HEK293 (cell line): ENCODE results near the gene RECQL.

Experiments used
- GFI1B ChIP-seq: fragments of 450-650 bp; formaldehyde crosslinking; IDR thresholded peaks from 2 replicates; pipeline ENCODE4 v1.5.1; 2016; ENCODE audit warnings: missing biosample characterization, missing genetic modification characterization
- MZF1 ChIP-seq: fragments of 450-650 bp; formaldehyde crosslinking; IDR thresholded peaks from 2 replicates; pipeline ENCODE4 v1.5.1; 2017; ENCODE audit warnings: missing biosample characterization, missing genetic modification characterization, borderline replicate concordance
- REPIN1 ChIP-seq: fragments of 450-650 bp; formaldehyde crosslinking; IDR thresholded peaks from 2 replicates; pipeline ENCODE4 v1.5.1; 2017; ENCODE audit warnings: missing biosample characterization, missing genetic modification characterization, low read depth
- TCF7L2 ChIP-seq: IDR thresholded peaks from 2 replicates; pipeline ENCODE4 v1.6.1; 2011; ENCODE audit warnings: low read depth, mild to moderate bottlenecking, inconsistent platforms, low read length, moderate library complexity, borderline replicate concordance
- ZNF10 ChIP-seq: fragments of 450-650 bp; formaldehyde crosslinking; IDR thresholded peaks from 2 replicates; pipeline ENCODE4 v1.5.1; 2017; ENCODE audit warnings: missing biosample characterization, missing genetic modification characterization
- ZNF174 ChIP-seq: fragments of 450-650 bp; formaldehyde crosslinking; IDR thresholded peaks from 2 replicates; pipeline ENCODE4 v1.5.0; 2017; ENCODE audit warnings: missing biosample characterization, mild to moderate bottlenecking, missing genetic modification characterization
- ZNF221 ChIP-seq: fragments of 450-650 bp; formaldehyde crosslinking; IDR thresholded peaks from 2 replicates; pipeline ENCODE4 v1.5.1; 2017; ENCODE audit warnings: missing biosample characterization, missing genetic modification characterization, borderline replicate concordance
- ZNF23 ChIP-seq: fragments of 450-650 bp; formaldehyde crosslinking; IDR thresholded peaks from 2 replicates; pipeline ENCODE4 v1.5.1; 2016; ENCODE audit warnings: missing biosample characterization, missing genetic modification characterization, borderline replicate concordance
- ZNF335 ChIP-seq: fragments of 450-650 bp; formaldehyde crosslinking; conservative IDR thresholded peaks from 2 replicates; pipeline ENCODE4 v1.5.1; 2016; ENCODE audit warnings: missing biosample characterization, missing genetic modification characterization
- ZNF629 ChIP-seq: fragments of 450-650 bp; formaldehyde crosslinking; IDR thresholded peaks from 2 replicates; pipeline ENCODE4 v1.5.1; 2017; ENCODE audit warnings: missing biosample characterization, missing genetic modification characterization
- TF ChIP-seq, protein P1 (sequence below): fragments of 450-650 bp; formaldehyde crosslinking; IDR thresholded peaks from 2 replicates; pipeline ENCODE4 v1.5.1; 2016; ENCODE audit warnings: missing biosample characterization, missing genetic modification characterization
- TF ChIP-seq, protein P2 (sequence below): fragments of 450-650 bp; formaldehyde crosslinking; IDR thresholded peaks from 2 replicates; pipeline ENCODE4 v1.5.1; 2016; ENCODE audit warnings: missing biosample characterization, missing genetic modification characterization
- TF ChIP-seq, protein P3 (sequence below): fragments of 450-650 bp; formaldehyde crosslinking; IDR thresholded peaks from 2 replicates; pipeline ENCODE4 v1.5.1; 2016; ENCODE audit warnings: missing biosample characterization, missing genetic modification characterization
- TF ChIP-seq, protein P4 (sequence below): fragments of 450-650 bp; formaldehyde crosslinking; IDR thresholded peaks from 2 replicates; pipeline ENCODE4 v1.5.1; 2016; ENCODE audit warnings: missing biosample characterization, missing genetic modification characterization

DNA sequence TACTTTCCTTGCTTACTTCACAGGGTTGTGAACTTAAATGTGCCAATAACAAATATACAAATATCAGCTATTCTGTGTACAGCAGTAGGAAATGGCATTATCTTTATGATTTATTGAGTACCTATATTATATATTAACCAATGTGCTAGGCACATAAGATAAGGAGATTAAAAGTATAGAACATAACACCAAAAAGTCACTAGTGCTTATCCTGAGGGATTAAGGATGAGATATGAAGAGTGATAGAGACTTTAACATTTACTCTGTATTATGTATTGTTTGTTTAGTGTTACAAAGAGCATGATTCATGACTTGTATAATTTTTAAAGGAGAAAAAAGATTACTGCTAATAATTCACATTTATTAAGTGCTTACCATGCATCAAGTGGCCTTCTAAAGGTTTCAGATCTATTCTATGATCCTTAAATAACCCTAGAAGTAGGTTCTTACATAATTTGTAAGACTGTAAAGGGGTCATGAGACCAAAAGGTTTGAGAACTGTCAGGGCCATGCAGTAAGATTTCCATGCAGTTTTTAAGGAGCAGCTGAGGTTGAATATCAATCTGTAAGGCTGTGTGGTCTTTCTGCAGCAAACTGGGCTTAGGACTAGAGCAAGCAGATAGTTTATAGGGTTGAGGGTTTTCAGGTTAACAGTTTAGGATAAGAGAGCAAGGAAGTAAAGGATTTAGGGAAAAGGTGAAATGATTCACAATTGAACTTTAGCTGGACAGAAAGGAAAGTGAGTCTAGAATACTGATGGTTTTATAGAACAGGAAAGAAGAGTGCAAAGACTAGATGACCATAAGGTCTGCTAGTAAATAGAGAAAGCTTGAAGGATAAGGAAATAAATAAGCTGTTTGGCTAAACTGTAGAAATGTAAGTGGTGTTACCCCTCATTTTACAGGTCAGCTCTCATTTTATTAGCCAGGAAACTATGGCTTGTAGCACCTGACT is 57.0 kb downstream of the RECQL start:
- TF ChIP-seq, protein P1, sequence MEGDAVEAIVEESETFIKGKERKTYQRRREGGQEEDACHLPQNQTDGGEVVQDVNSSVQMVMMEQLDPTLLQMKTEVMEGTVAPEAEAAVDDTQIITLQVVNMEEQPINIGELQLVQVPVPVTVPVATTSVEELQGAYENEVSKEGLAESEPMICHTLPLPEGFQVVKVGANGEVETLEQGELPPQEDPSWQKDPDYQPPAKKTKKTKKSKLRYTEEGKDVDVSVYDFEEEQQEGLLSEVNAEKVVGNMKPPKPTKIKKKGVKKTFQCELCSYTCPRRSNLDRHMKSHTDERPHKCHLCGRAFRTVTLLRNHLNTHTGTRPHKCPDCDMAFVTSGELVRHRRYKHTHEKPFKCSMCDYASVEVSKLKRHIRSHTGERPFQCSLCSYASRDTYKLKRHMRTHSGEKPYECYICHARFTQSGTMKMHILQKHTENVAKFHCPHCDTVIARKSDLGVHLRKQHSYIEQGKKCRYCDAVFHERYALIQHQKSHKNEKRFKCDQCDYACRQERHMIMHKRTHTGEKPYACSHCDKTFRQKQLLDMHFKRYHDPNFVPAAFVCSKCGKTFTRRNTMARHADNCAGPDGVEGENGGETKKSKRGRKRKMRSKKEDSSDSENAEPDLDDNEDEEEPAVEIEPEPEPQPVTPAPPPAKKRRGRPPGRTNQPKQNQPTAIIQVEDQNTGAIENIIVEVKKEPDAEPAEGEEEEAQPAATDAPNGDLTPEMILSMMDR (tag by site-specific recombination), result no peak
- no peak for TF ChIP-seq GFI1B
- no peak for TF ChIP-seq REPIN1 (tag by site-specific recombination)
- TF ChIP-seq ZNF335 (tag by site-specific recombination), result no peak
- TF ChIP-seq ZNF174 (tag by site-specific recombination), result no peak
- TF ChIP-seq, protein P2, sequence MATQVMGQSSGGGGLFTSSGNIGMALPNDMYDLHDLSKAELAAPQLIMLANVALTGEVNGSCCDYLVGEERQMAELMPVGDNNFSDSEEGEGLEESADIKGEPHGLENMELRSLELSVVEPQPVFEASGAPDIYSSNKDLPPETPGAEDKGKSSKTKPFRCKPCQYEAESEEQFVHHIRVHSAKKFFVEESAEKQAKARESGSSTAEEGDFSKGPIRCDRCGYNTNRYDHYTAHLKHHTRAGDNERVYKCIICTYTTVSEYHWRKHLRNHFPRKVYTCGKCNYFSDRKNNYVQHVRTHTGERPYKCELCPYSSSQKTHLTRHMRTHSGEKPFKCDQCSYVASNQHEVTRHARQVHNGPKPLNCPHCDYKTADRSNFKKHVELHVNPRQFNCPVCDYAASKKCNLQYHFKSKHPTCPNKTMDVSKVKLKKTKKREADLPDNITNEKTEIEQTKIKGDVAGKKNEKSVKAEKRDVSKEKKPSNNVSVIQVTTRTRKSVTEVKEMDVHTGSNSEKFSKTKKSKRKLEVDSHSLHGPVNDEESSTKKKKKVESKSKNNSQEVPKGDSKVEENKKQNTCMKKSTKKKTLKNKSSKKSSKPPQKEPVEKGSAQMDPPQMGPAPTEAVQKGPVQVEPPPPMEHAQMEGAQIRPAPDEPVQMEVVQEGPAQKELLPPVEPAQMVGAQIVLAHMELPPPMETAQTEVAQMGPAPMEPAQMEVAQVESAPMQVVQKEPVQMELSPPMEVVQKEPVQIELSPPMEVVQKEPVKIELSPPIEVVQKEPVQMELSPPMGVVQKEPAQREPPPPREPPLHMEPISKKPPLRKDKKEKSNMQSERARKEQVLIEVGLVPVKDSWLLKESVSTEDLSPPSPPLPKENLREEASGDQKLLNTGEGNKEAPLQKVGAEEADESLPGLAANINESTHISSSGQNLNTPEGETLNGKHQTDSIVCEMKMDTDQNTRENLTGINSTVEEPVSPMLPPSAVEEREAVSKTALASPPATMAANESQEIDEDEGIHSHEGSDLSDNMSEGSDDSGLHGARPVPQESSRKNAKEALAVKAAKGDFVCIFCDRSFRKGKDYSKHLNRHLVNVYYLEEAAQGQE (tag by site-specific recombination), result no peak
- no peak for TF ChIP-seq ZNF23 (tag by site-specific recombination)
- TF ChIP-seq, protein P3, sequence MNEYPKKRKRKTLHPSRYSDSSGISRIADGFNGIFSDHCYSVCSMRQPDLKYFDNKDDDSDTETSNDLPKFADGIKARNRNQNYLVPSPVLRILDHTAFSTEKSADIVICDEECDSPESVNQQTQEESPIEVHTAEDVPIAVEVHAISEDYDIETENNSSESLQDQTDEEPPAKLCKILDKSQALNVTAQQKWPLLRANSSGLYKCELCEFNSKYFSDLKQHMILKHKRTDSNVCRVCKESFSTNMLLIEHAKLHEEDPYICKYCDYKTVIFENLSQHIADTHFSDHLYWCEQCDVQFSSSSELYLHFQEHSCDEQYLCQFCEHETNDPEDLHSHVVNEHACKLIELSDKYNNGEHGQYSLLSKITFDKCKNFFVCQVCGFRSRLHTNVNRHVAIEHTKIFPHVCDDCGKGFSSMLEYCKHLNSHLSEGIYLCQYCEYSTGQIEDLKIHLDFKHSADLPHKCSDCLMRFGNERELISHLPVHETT (tag by site-specific recombination), result no peak
- TF ChIP-seq, protein P4, sequence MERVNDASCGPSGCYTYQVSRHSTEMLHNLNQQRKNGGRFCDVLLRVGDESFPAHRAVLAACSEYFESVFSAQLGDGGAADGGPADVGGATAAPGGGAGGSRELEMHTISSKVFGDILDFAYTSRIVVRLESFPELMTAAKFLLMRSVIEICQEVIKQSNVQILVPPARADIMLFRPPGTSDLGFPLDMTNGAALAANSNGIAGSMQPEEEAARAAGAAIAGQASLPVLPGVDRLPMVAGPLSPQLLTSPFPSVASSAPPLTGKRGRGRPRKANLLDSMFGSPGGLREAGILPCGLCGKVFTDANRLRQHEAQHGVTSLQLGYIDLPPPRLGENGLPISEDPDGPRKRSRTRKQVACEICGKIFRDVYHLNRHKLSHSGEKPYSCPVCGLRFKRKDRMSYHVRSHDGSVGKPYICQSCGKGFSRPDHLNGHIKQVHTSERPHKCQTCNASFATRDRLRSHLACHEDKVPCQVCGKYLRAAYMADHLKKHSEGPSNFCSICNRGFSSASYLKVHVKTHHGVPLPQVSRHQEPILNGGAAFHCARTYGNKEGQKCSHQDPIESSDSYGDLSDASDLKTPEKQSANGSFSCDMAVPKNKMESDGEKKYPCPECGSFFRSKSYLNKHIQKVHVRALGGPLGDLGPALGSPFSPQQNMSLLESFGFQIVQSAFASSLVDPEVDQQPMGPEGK, result no peak
- no peak for TF ChIP-seq ZNF629
- TF ChIP-seq ZNF10 (tag by site-specific recombination), result no peak
- no peak for TF ChIP-seq ZNF221 (tag by site-specific recombination)
- no peak for TF ChIP-seq TCF7L2
- TF ChIP-seq MZF1 (tag by site-specific recombination), result no peak
